ENCODE data around the gene TMEM240.

TMEM240 gene

DNA sequence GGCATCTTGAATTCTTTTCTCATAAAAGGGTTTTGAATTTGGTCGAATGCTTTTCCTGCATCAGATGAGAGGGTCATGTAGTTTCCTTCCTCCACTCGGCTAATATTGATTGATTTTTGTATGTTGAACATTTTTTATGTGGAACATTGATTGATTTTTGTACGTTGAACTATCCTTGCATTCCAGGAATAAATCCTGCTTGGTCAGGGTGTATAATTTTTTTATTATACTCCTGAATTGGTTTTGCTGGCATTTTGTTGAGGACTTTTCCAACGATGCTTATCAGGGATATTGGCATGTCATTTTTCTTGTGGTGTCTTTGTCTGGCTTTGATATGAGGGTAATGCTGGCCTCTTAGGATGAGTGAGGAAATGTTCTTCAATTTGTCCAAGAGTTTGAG is 8.5 kb downstream of the TMEM240 start:
- no peaks in the 10 kb centered on the region for H3K27me3 ChIP-seq (ENCODE audit: insufficient read depth, poor library complexity, severe bottlenecking)
- no peaks in the 10 kb centered on the region for H3K4me1 ChIP-seq (ENCODE audit: insufficient read depth, poor library complexity, severe bottlenecking)
- TF ChIP-seq, protein P1, sequence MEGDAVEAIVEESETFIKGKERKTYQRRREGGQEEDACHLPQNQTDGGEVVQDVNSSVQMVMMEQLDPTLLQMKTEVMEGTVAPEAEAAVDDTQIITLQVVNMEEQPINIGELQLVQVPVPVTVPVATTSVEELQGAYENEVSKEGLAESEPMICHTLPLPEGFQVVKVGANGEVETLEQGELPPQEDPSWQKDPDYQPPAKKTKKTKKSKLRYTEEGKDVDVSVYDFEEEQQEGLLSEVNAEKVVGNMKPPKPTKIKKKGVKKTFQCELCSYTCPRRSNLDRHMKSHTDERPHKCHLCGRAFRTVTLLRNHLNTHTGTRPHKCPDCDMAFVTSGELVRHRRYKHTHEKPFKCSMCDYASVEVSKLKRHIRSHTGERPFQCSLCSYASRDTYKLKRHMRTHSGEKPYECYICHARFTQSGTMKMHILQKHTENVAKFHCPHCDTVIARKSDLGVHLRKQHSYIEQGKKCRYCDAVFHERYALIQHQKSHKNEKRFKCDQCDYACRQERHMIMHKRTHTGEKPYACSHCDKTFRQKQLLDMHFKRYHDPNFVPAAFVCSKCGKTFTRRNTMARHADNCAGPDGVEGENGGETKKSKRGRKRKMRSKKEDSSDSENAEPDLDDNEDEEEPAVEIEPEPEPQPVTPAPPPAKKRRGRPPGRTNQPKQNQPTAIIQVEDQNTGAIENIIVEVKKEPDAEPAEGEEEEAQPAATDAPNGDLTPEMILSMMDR (IDR thresholded peaks at IDR 0.05; ENCODE audit: poor library complexity, severe bottlenecking), result no peak
- no peak overlapping the region for H3K4me3 ChIP-seq (ENCODE audit: severe bottlenecking)
- no peak overlapping the region for H3K27ac ChIP-seq (ENCODE audit: poor library complexity, severe bottlenecking)
- ATAC-seq (ENCODE audit: low read depth), result no peak
- H3K9me3 ChIP-seq (ENCODE audit: severe bottlenecking), result peaks cover 9% of the 10 kb centered on the region
- no peak for DNase-seq (ENCODE audit: low spot score)
- peaks cover 37% of the 10 kb centered on the region for H3K36me3 ChIP-seq (ENCODE audit: low read depth)

DNA sequence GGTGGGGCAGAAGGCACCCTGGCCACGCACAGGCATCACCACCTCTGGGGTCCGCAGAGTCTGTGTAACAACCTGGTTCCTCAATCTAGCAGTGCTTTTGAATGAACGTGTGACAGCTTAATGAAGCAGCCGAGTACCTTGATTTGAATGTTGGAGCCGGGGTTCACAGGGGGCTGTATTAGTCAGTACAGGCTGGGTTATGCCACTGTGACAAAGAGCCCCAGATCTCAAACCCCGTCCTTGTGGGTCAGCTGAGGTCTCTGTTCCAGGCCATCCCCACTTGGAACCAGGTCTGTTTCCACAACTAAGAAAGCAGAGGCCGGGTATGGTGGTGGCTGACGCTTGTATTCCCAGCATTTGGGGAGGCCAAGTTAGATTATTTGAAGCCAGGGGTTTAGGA is 10.5 kb downstream of the TMEM240 start:
- DNase-seq (ENCODE audit: low spot score), result no peak
- ATAC-seq (ENCODE audit: low read depth), result no peak
- Histone ChIP-seq H3K4me3 (ENCODE audit: severe bottlenecking) (no peak overlapping the region), H3K36me3 (ENCODE audit: low read depth) (peaks cover 42% of the 10 kb centered on the region), H3K4me1 (ENCODE audit: insufficient read depth, poor library complexity, severe bottlenecking) (no peaks in the 10 kb centered on the region), H3K9me3 (ENCODE audit: severe bottlenecking) (peaks cover 9% of the 10 kb centered on the region), H3K27ac (ENCODE audit: poor library complexity, severe bottlenecking) (no peak overlapping the region), H3K27me3 (ENCODE audit: insufficient read depth, poor library complexity, severe bottlenecking) (no peaks in the 10 kb centered on the region)
- TF ChIP-seq, protein P1 (IDR thresholded peaks at IDR 0.05; ENCODE audit: poor library complexity, severe bottlenecking), result no peak

DNA sequence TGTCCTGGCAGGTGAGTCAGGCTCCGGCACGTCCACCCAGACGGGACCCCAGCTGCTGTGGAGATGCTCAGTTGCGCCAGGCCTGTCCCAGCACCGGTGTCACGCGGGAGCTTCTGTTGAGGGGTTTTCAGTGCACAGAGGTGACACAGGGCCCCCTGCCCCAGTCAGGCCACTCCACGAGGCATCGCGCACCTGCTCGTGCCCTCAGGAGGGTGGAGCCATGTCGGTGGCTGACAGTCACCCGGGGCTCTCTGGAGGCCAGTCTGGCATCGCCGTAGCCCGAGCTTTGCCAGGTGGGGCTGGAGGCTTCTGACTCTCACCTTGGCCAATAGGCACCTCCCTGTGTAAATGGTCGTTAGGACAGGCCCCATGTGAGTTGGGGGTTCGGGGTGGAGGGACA is 11.1 kb downstream of the TMEM240 start:
- ATAC-seq (ENCODE audit: low read depth), result no peak
- Histone ChIP-seq H3K4me3 (ENCODE audit: severe bottlenecking) (no peak overlapping the region), H3K4me1 (ENCODE audit: insufficient read depth, poor library complexity, severe bottlenecking) (no peaks in the 10 kb centered on the region), H3K27me3 (ENCODE audit: insufficient read depth, poor library complexity, severe bottlenecking) (no peaks in the 10 kb centered on the region), H3K36me3 (ENCODE audit: low read depth) (peaks cover 45% of the 10 kb centered on the region), H3K9me3 (ENCODE audit: severe bottlenecking) (peaks cover 9% of the 10 kb centered on the region), H3K27ac (ENCODE audit: poor library complexity, severe bottlenecking) (no peak overlapping the region)
- TF ChIP-seq, protein P1 (IDR thresholded peaks at IDR 0.05; ENCODE audit: poor library complexity, severe bottlenecking), result no peak
- no peak for DNase-seq (ENCODE audit: low spot score)

DNA sequence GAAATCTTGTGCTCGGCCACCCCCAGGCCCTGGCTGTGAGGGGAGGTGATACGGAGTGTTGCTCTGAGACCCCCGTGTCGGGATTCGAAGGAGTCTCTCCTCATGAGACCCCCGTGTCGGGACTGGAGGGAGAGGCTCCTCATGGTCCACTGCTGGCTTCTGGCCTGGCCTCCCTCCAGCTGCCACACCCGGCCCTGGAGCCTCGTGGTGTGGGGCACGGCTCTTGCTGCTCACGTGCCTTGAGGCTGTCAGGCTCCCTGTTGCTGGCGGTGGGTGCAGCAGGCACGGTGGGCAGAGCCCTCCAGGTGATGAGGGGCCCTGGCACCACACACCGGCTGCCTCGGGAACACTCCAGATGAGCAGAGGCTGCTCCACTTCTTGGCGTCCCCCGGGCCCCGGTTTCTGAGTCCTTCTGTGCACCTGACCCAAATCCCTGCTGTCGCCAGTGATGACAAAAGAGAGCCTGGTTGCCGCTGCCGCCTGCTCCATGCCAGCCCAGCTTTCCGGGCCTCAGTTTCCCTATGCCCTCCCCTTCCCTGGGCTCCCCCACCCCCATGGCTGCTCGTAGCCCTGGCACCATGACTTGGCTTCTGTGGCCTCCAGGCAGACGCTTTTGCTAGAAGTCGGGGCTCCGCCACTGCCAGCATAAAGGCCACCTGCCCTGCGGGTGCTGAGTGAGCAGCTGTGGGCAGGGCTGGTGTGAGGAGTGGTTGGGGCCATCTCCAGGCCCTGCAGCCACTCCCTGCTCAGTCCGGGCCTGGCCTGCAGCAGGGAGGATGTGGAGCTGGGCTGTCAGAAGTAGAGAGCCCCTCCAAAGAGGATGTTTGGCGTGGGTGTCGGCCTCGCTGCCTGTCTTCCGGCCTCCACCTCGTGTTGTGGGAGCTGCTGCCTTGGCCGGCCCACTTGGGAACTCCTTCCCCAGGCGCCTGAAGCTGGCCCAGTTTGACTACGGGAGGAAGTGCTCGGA is 11.8 kb downstream of the TMEM240 start:
- no peak for DNase-seq (ENCODE audit: low spot score)

More for the DNA sequence above, 11.8 kb downstream of the TMEM240 start:
- H3K4me3 ChIP-seq (ENCODE audit: severe bottlenecking), result no peak overlapping the region
- ATAC-seq (ENCODE audit: low read depth), result no peak
- peaks cover 9% of the 10 kb centered on the region for H3K9me3 ChIP-seq (ENCODE audit: severe bottlenecking)
- H3K27ac ChIP-seq (ENCODE audit: poor library complexity, severe bottlenecking), result no peak overlapping the region
- no peaks in the 10 kb centered on the region for H3K4me1 ChIP-seq (ENCODE audit: insufficient read depth, poor library complexity, severe bottlenecking)
- TF ChIP-seq, protein P1 (IDR thresholded peaks at IDR 0.05; ENCODE audit: poor library complexity, severe bottlenecking), result no peak
- peaks cover 45% of the 10 kb centered on the region for H3K36me3 ChIP-seq (ENCODE audit: low read depth)
- H3K27me3 ChIP-seq (ENCODE audit: insufficient read depth, poor library complexity, severe bottlenecking), result no peaks in the 10 kb centered on the region
